ENCODE results near the gene MMP12.
"Not testable (repeated sequence)": the region's sequence is repeated elsewhere in the genome, so short reads cannot be mapped to it uniquely, and the experiment has no call there.

The MMP12 gene

GRCh38 chr11:102874852-102875251 lies at the start of gene MMP12:
Gene MMP12, minus strand, starts transcription at chr11:102874982. Its CDS starts 45 bp downstream, at chr11:102874937.
- Histone ChIP-seq H3K9me3 (ENCODE audit: insufficient read depth, low read depth, low read length) (no peaks in the 10 kb centered on the region), H3K4me1 (ENCODE audit: insufficient read depth, low read length) (no peaks in the 10 kb centered on the region), H3K36me3 (ENCODE audit: insufficient read depth, low read depth, low read length) (no peaks in the 10 kb centered on the region), H3K9ac (ENCODE audit: low read depth, low read length) (no peak within 1 kb of the TSS), H3K4me3 (ENCODE audit: low read length) (no peak within 1 kb of the TSS), H3K27me3 (ENCODE audit: insufficient read depth, low read length) (no peaks in the 10 kb centered on the region), H3K27ac (ENCODE audit: low read length) (no peak within 1 kb of the TSS)

- H3K27ac ChIP-seq (ENCODE audit: low read length), result no peak overlapping the region
- H3K9me3 ChIP-seq (ENCODE audit: insufficient read depth, low read depth, low read length), result no peaks in the 10 kb centered on the region
- H3K9ac ChIP-seq (ENCODE audit: low read depth, low read length), result no peak overlapping the region
Observed at GRCh38 chr11:102921587-102922220, 46.9 kb upstream of the MMP12 start.

DNA sequence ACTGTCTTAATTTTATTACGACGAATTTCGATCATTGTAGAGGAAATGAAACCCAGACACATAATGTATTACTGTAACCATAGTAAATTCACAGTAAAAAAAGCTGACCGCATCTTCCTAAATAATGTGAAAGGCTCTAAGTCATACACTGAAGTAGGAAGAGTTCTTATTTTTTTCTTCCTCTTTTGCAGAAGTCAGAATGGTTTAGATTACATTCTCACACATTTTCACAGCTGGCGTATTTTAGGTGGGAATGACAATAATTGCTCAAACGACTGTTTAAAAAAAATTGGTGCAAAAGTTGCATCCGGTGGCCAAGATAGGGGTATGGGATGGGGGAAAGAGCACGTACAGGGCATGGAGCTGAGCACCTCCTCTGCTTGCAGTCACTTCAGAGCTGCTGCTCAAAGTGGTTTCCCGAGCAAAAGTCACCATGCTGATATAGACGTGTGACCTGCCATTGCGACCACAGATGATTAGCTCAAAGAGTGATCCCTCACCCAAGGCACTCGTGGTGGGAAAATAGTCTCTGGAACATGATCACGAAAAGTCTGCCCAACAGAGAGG lies 45.4 kb upstream of the MMP12 start:
- Histone ChIP-seq H3K4me1 (ENCODE audit: insufficient read depth, low read length) (no peaks in the 10 kb centered on the region), H3K9ac (ENCODE audit: low read depth, low read length) (no peak overlapping the region), H3K9me3 (ENCODE audit: insufficient read depth, low read depth, low read length) (no peaks in the 10 kb centered on the region), H3K36me3 (ENCODE audit: insufficient read depth, low read depth, low read length) (no peaks in the 10 kb centered on the region), H3K27me3 (ENCODE audit: insufficient read depth, low read length) (no peaks in the 10 kb centered on the region), H3K27ac (ENCODE audit: low read length) (no peak overlapping the region), H3K4me3 (ENCODE audit: low read length) (no peak overlapping the region)

More at GRCh38 chr11:102921587-102922220, 46.9 kb upstream of the MMP12 start:
- Histone ChIP-seq H3K4me3 (ENCODE audit: low read length) (no peak overlapping the region), H3K36me3 (ENCODE audit: insufficient read depth, low read depth, low read length) (no peaks in the 10 kb centered on the region), H3K27me3 (ENCODE audit: insufficient read depth, low read length) (no peaks in the 10 kb centered on the region), H3K4me1 (ENCODE audit: insufficient read depth, low read length) (no peaks in the 10 kb centered on the region)

DNA sequence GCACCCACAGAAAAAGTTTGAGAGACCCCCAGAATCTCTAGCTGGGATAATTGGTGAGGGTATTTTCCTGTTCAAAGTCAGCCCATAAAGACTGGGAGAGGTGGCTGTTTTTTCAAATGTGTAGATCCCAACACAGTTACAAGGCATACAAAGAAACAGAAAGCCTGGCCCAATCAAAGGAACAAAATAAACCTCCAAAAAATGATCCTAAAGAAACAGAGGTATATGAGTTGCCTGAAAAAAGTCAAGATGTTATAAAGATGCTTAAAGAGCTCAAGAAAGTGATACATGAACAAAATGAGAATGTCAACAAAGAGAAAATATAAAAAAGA lies 40.2 kb upstream of the MMP12 start:
- Histone ChIP-seq H3K9me3 (ENCODE audit: insufficient read depth, low read depth, low read length) (no peaks in the 10 kb centered on the region), H3K36me3 (ENCODE audit: insufficient read depth, low read depth, low read length) (no peaks in the 10 kb centered on the region), H3K4me1 (ENCODE audit: insufficient read depth, low read length) (peaks cover 11% of the 10 kb centered on the region), H3K9ac (ENCODE audit: low read depth, low read length) (no peak overlapping the region), H3K4me3 (ENCODE audit: low read length) (no peak overlapping the region), H3K27me3 (ENCODE audit: insufficient read depth, low read length) (no peaks in the 10 kb centered on the region), H3K27ac (ENCODE audit: low read length) (no peak overlapping the region)

- no peak overlapping the region for H3K9ac ChIP-seq (ENCODE audit: low read depth, low read length)
- no peaks in the 10 kb centered on the region for H3K36me3 ChIP-seq (ENCODE audit: insufficient read depth, low read depth, low read length)
- no peak overlapping the region for H3K4me3 ChIP-seq (ENCODE audit: low read length)
- H3K27ac ChIP-seq (ENCODE audit: low read length), result no peak overlapping the region
- no peaks in the 10 kb centered on the region for H3K27me3 ChIP-seq (ENCODE audit: insufficient read depth, low read length)
- H3K4me1 ChIP-seq (ENCODE audit: insufficient read depth, low read length), result peaks cover 11% of the 10 kb centered on the region
- H3K9me3 ChIP-seq (ENCODE audit: insufficient read depth, low read depth, low read length), result no peaks in the 10 kb centered on the region
Observed at GRCh38 chr11:102914238-102915043, 39.7 kb upstream of the MMP12 start.

- H3K9me3 ChIP-seq (ENCODE audit: insufficient read depth, low read depth, low read length), result no peaks in the 10 kb centered on the region
- no peaks in the 10 kb centered on the region for H3K36me3 ChIP-seq (ENCODE audit: insufficient read depth, low read depth, low read length)
- no peak overlapping the region for H3K9ac ChIP-seq (ENCODE audit: low read depth, low read length)
- no peaks in the 10 kb centered on the region for H3K27me3 ChIP-seq (ENCODE audit: insufficient read depth, low read length)
- H3K27ac ChIP-seq (ENCODE audit: low read length), result no peak overlapping the region
- H3K4me3 ChIP-seq (ENCODE audit: low read length), result no peak overlapping the region
- peaks cover 11% of the 10 kb centered on the region for H3K4me1 ChIP-seq (ENCODE audit: insufficient read depth, low read length)
Observed at GRCh38 chr11:102912482-102912830, 37.7 kb upstream of the MMP12 start.

- Histone ChIP-seq H3K4me3 (ENCODE audit: low read length) (no peak overlapping the region), H3K4me1 (ENCODE audit: insufficient read depth, low read length) (peaks cover 11% of the 10 kb centered on the region), H3K27me3 (ENCODE audit: insufficient read depth, low read length) (no peaks in the 10 kb centered on the region), H3K9me3 (ENCODE audit: insufficient read depth, low read depth, low read length) (no peaks in the 10 kb centered on the region), H3K36me3 (ENCODE audit: insufficient read depth, low read depth, low read length) (no peaks in the 10 kb centered on the region), H3K9ac (ENCODE audit: low read depth, low read length) (no peak overlapping the region), H3K27ac (ENCODE audit: low read length) (no peak overlapping the region)
Observed at GRCh38 chr11:102911758-102912481, 37.1 kb upstream of the MMP12 start.

DNA sequence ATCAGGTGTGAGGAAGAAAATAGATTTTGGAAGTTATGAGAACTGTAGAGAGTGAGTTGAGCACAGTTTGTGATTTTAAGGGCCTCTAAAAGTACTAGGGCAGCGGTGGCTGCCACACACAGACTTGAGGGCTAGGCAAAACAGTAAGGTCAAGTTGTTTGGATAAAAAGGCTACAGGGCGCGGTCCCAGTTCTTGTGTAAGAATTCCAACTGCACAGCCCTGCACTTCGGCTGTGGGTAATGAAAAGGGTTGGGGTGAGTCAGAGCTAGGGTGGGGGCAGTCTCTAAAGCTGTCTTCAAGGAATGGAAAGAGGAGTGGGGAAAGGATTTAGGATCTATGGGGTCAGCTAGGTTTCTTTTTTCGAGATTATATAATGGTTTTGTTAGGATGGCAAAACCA lies 31.1 kb upstream of the MMP12 start:
- not testable (repeated sequence) for H3K27ac ChIP-seq (ENCODE audit: low read length); H3K4me3 ChIP-seq (ENCODE audit: low read length); H3K36me3 ChIP-seq (ENCODE audit: insufficient read depth, low read depth, low read length); H3K4me1 ChIP-seq (ENCODE audit: insufficient read depth, low read length); H3K27me3 ChIP-seq (ENCODE audit: insufficient read depth, low read length); H3K9ac ChIP-seq (ENCODE audit: low read depth, low read length); H3K9me3 ChIP-seq (ENCODE audit: insufficient read depth, low read depth, low read length)

DNA sequence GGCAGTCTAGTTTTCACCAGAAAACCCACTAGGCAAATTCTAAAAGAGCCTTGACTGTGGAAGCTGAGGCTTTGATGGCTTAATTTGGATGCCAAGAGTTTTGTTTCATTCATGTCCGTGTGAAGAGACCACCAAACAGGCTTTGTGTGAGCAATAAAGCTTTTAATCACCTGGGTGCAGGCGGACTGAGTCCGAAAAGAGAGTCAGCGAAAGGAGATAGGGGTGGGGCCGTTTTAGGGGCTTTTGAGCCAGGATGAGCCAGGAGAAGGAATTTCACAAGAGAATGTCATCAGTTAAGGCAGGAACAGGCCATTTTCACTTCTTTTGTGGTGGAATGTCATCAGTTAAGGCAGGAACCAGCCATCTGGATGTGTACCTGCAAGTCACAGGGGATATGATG lies 29.1 kb upstream of the MMP12 start:
- not testable (repeated sequence) for H3K4me3 ChIP-seq (ENCODE audit: low read length); H3K9ac ChIP-seq (ENCODE audit: low read depth, low read length); H3K9me3 ChIP-seq (ENCODE audit: insufficient read depth, low read depth, low read length); H3K36me3 ChIP-seq (ENCODE audit: insufficient read depth, low read depth, low read length); H3K27me3 ChIP-seq (ENCODE audit: insufficient read depth, low read length); H3K4me1 ChIP-seq (ENCODE audit: insufficient read depth, low read length); H3K27ac ChIP-seq (ENCODE audit: low read length)

DNA sequence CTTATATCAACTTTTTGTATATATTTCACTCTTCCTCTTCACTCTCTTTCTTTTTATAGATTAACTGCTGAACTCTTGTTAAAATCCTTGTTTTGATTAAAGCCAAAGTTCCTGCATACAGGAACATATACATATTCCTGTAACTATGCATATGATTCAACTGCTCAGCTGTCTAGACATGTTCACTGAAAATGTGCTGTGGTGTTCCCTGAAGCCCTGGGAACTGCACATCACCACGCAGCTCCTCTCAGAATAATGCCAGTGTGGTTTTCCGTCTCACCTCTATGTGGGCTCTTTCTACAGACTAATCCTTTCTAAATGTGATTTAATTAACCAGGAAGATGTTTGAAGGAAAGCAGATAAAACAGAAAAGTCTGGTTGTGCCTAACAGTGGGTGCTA lies 25.6 kb upstream of the MMP12 start:
- Histone ChIP-seq H3K9ac (ENCODE audit: low read depth, low read length) (no peak overlapping the region), H3K36me3 (ENCODE audit: insufficient read depth, low read depth, low read length) (no peaks in the 10 kb centered on the region), H3K4me1 (ENCODE audit: insufficient read depth, low read length) (no peaks in the 10 kb centered on the region), H3K9me3 (ENCODE audit: insufficient read depth, low read depth, low read length) (no peaks in the 10 kb centered on the region), H3K27ac (ENCODE audit: low read length) (no peak overlapping the region), H3K4me3 (ENCODE audit: low read length) (no peak overlapping the region), H3K27me3 (ENCODE audit: insufficient read depth, low read length) (no peaks in the 10 kb centered on the region)

DNA sequence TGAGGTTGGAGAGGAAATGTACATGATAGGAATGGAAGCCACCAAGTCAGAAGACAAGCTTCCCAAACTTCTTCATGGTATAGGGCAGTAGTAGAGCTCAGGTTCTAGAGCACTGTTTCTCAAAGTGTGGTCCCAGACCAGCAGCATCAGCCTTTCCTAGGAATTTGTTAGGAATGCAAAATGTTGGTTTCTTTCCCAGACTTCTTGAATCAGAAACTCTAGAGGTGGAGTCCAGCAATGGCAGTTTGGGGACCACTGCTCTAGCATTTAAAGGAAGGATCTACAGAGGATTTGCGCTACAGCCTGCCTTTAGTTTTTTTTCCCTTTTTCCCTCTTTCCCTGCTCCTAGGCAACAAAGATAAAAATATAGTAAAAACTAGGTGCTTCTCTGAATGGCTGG lies 17.0 kb upstream of the MMP12 start:
- no peak overlapping the region for H3K27ac ChIP-seq (ENCODE audit: low read length)
- no peak overlapping the region for H3K4me3 ChIP-seq (ENCODE audit: low read length)
- H3K9me3 ChIP-seq (ENCODE audit: insufficient read depth, low read depth, low read length), result no peaks in the 10 kb centered on the region
- no peak overlapping the region for H3K9ac ChIP-seq (ENCODE audit: low read depth, low read length)
- no peaks in the 10 kb centered on the region for H3K36me3 ChIP-seq (ENCODE audit: insufficient read depth, low read depth, low read length)
- no peaks in the 10 kb centered on the region for H3K27me3 ChIP-seq (ENCODE audit: insufficient read depth, low read length)
- H3K4me1 ChIP-seq (ENCODE audit: insufficient read depth, low read length), result no peaks in the 10 kb centered on the region

DNA sequence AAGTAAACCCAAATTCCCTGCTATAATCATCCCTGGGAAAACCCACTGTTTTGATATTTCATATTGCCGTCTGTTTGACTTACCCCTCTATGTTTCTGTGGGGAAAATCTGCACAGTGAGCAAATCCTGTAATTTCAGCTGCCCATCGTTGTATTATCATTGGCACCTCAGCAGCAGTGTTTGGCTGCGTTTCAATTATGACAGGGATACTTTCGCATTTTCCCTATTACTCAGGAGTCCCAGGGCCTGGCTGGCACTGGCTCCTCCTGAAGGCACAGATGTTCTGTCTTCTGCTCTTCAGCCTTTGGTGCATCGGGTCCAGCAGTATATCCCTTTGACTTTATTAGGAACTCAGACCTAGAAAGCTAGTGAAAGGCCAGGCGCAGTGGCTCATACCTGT lies 12.2 kb upstream of the MMP12 start:
- Histone ChIP-seq H3K4me1 (ENCODE audit: insufficient read depth, low read length) (no peaks in the 10 kb centered on the region), H3K4me3 (ENCODE audit: low read length) (no peak overlapping the region), H3K36me3 (ENCODE audit: insufficient read depth, low read depth, low read length) (no peaks in the 10 kb centered on the region), H3K27me3 (ENCODE audit: insufficient read depth, low read length) (no peaks in the 10 kb centered on the region), H3K27ac (ENCODE audit: low read length) (no peak overlapping the region), H3K9ac (ENCODE audit: low read depth, low read length) (no peak overlapping the region), H3K9me3 (ENCODE audit: insufficient read depth, low read depth, low read length) (no peaks in the 10 kb centered on the region)
